Right lobe of liver (tissue), 6 donors: Measurements from ENCODE around the gene PDE10A. TPM values are rescaled to one million over a fixed set of nuclear protein-coding genes. Genes with fewer than 3 reads are reported as not detected.

Source experiments
- ATAC-seq, 4 donors: fragments of 200-7000 bp; cut with Tn5 transposase; one replicate each; pipeline ENCODE4 v1.9.1; 2020; ENCODE audit warnings: mild to moderate bottlenecking in 4 of 4, moderate library complexity in 4 of 4
- DNase-seq, 3 donors: peaks; one replicate each; pipeline ENCODE4 v3.0.0-alpha.2; 2020
- H3K27ac ChIP-seq, 3 donors: fragments of 200-600 bp; one replicate each; pipeline ENCODE4 v1.8.0; 2022
- H3K27me3 ChIP-seq, 2 donors: fragments of 200-600 bp; one replicate each; pipeline ENCODE4 v1.8.0; 2022
- H3K36me3 ChIP-seq, 4 donors: fragments of 200-600 bp; sonication (generic) in 1 of 4; one replicate each; pipeline versions ENCODE4 v1.5.1 to v1.8.0; 2017 to 2022; ENCODE audit warnings: control low read depth in 1 of 4
- H3K4me1 ChIP-seq, 4 donors: fragments of 200-600 bp; sonication (generic) in 1 of 4; one replicate each; pipeline versions ENCODE4 v1.5.1 to v1.8.0; 2017 to 2022; ENCODE audit warnings: control low read depth in 1 of 4
- H3K4me3 ChIP-seq, 3 donors: fragments of 200-600 bp; one replicate each; pipeline ENCODE4 v1.8.0; 2022
- H3K9me3 ChIP-seq, 4 donors: fragments of 200-600 bp; sonication (generic) in 1 of 4; one replicate each; pipeline versions ENCODE4 v1.5.1 to v1.8.0; 2017 to 2022; ENCODE audit warnings: control low read depth in 1 of 4
- POLR2A ChIP-seq: fragments of 450-650 bp; IDR thresholded peaks from one replicate; pipeline ENCODE4 v1.6.1; 2017; ENCODE audit warnings: antibody characterized with exemption, mild to moderate bottlenecking
- whole genome bisulfite sequencing: methylation state at CpG from one replicate; pipeline ENCODE4 v1.1.6; 2018; ENCODE audit warnings: low coverage, low lambda C conversion rate; ENCODE audit not compliant: insufficient coverage; ENCODE audit errors: missing lambda C conversion rate; 5-methylcytosine and 5-hydroxymethylcytosine counted together
- intact Hi-C, 2 donors: fragments of 100-400 bp; cut with DNase I; formaldehyde crosslinking; loops; one replicate each; pipeline versions ENCODE4 v1.11.2 to v1.14.1; 2022
- total RNA-seq, 6 experiments: library from RNA; depleted of rRNA in 2 of 6; stranded (reverse); fragments of >200 nt in 2 of 6; fragmentation: NEBNext Ultra II Directional in 3 of 6; extraction: Animal tissue kit (Norgen Biotek cat#: 25700) in 3 of 6; gene quantifications; one replicate each; pipeline versions ENCODE4 v1.1.0 to v1.2.4, GENCODE V29; 2016 to 2023
- TF ChIP-seq, protein P1 (sequence below), 4 donors: fragments of 200-600 bp in 3 of 4; fragments of 450-650 bp in 1 of 4; IDR thresholded peaks; one replicate each; pipeline versions ENCODE4 v1.5.1 to v1.8.0; 2016 to 2022; ENCODE audit warnings: antibody characterized with exemption in 4 of 4, mild to moderate bottlenecking in 2 of 4
- donor health status: DM: no; HTN: yes; CAD: no.
- donor health status: DM: no; HTN: no; CAD: no.
- donor health status: DM: no; HTN: no; CAD: no.
- donor health status: DM: no; HTN: yes; CAD: no.
- donor health status: DM: no; HTN: yes; CAD: no.

Gene PDE10A
- total RNA-seq, 6 experiments from 2014 or later: 0.48 to 1.5 (median 0.65) TPM

DNA sequence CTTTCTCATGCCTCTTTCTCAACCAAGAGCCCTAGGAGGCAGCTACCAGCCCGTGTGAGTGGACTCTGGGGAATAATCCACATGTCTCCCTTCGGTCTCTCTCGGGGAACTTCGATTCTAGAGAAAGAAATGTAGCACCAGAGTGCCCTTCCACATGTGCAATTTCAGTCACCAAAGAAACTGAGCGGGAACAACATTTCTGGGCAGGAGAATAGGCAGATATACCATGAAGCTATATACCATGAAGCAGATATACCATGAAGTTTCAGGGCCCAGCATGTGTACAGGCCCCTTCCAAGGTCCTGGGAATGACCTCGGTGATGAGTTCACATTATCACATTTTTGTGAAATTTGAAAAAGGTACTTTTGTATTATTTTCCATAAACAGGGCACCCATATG, 60.8 kb downstream of the PDE10A start:
- ATAC-seq (no peak), DNase-seq (no peak)
- Histone ChIP-seq H3K4me3 (no peak overlapping the region), H3K27me3 (no peaks in the 10 kb centered on the region), H3K4me1 (no peaks in the 10 kb centered on the region), H3K27ac (no peak overlapping the region), H3K9me3 (no peaks in the 10 kb centered on the region), H3K36me3 (no peaks in the 10 kb centered on the region)
- intact Hi-C loops: no loop called here
- TF ChIP-seq POLR2A: no peak
- TF ChIP-seq, protein P1, sequence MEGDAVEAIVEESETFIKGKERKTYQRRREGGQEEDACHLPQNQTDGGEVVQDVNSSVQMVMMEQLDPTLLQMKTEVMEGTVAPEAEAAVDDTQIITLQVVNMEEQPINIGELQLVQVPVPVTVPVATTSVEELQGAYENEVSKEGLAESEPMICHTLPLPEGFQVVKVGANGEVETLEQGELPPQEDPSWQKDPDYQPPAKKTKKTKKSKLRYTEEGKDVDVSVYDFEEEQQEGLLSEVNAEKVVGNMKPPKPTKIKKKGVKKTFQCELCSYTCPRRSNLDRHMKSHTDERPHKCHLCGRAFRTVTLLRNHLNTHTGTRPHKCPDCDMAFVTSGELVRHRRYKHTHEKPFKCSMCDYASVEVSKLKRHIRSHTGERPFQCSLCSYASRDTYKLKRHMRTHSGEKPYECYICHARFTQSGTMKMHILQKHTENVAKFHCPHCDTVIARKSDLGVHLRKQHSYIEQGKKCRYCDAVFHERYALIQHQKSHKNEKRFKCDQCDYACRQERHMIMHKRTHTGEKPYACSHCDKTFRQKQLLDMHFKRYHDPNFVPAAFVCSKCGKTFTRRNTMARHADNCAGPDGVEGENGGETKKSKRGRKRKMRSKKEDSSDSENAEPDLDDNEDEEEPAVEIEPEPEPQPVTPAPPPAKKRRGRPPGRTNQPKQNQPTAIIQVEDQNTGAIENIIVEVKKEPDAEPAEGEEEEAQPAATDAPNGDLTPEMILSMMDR (IDR thresholded peaks at IDR 0.05): no peak
- WGBS: 83% methylated on average over 6 of the region's 6 CpGs

DNA sequence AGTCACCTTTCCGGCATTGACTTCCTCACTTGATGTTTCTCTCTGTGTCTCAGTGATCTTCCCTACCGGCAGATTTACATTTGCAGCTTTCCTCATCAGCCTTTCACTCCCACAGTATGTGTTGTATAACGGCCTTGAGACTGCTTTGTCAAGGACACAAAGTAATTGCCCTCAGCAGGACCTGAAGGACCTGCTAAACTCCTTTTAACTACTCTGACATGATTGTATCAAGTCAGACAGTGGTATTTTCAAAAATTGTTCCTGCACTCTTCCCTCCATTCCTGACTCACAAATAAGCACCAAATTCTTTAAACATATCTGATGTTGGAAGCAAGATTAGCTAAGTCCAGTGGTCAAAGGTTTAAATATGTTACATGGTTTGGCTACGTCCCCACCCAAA, 62.4 kb downstream of the PDE10A start:
- no peaks in the 10 kb centered on the region for H3K9me3 ChIP-seq
- ATAC-seq: no peak
- no peak overlapping the region for H3K27ac ChIP-seq
- WGBS: 51% methylated on average over 4 of the region's 4 CpGs
- no peaks in the 10 kb centered on the region for H3K36me3 ChIP-seq
- H3K27me3 ChIP-seq: no peaks in the 10 kb centered on the region
- DNase-seq: no peak
- H3K4me3 ChIP-seq: no peak overlapping the region
- intact Hi-C loops: no loop called here
- H3K4me1 ChIP-seq: no peaks in the 10 kb centered on the region
- TF ChIP-seq, protein P1 (IDR thresholded peaks at IDR 0.05): no peak
- TF ChIP-seq POLR2A: no peak

DNA sequence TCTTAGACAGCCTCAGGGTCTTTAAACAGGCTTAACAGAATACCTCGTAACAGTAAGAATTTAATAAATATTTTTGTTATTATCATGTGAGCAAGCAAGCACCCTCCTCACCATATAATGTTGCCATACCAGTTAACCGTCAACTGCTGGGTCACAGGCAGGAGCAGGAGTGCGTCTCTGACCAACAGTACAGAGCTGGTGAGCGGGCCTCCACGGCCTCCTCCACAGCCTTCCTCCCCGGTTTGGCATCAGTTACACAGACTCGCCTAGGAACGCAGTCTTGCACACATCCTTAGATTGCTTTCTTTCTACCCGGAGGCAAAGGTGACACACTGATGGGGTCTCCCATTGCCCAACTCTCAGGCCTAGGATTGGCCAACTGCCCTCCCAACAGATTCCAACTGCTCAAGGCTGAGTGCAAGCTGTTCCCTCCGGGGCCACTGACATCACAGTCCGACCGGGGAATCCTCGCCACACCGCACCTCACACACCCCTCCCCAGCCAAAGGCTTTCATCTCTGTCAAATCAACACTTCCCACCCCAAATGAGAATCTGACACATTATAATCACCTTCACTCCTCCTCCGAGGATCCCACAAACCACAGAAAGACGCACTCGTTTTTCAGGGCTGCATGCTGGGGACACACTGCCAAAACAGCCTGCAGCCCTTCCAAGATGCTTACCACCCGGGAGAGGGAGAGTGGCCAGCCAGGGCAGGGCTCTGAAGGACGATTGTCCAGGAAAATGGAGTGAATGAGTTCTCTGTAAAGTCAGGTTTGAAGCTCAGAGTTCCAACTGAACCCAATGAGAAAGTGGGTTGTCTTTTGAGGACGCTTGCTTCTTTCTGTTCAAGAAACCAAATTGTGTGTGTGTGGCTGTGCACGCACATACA, 63.2 kb downstream of the PDE10A start:
- ATAC-seq (no peak), DNase-seq (no peak)
- Histone ChIP-seq H3K4me1 (no peaks in the 10 kb centered on the region), H3K9me3 (no peaks in the 10 kb centered on the region), H3K27me3 (no peaks in the 10 kb centered on the region), H3K4me3 (no peak overlapping the region), H3K27ac (no peak overlapping the region), H3K36me3 (no peaks in the 10 kb centered on the region)
- no peak for TF ChIP-seq POLR2A
- TF ChIP-seq, protein P1 (IDR thresholded peaks at IDR 0.05): no peak
- intact Hi-C loops: no loop called here
- 59% methylated on average over 14 of the region's 21 CpGs for WGBS

DNA sequence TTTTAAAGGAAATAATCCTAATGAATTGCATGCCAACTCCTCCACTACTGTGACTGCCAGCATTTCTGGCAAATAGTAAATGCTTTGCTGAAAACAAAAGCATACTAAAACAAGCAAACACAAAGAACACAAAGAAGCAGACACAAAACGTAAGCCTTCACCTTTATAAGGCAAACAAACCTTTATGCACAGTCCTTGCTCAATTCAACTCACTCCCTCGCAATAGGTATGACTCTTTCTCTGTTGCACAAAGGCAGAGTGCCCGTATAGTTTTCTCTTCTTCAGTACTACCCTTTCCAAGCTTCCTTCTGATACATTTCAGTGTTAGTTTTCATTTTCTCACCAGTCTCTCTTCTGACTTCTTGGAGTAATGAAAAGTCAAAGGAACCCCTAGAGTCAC, 63.9 kb downstream of the PDE10A start:
- H3K27me3 ChIP-seq: no peaks in the 10 kb centered on the region
- no peaks in the 10 kb centered on the region for H3K4me1 ChIP-seq
- H3K9me3 ChIP-seq: no peaks in the 10 kb centered on the region
- 41% methylated on average over 3 of the region's 3 CpGs for WGBS
- H3K27ac ChIP-seq: no peak overlapping the region
- H3K36me3 ChIP-seq: no peaks in the 10 kb centered on the region
- ATAC-seq (no peak), DNase-seq (no peak)
- TF ChIP-seq, protein P1 (IDR thresholded peaks at IDR 0.05): no peak
- no peak for TF ChIP-seq POLR2A
- H3K4me3 ChIP-seq: no peak overlapping the region
- intact Hi-C loops: no loop called here
